Spleen (tissue), 11 donors: ENCODE measurements around the gene ZNF747. TPM values are rescaled to one million over a fixed set of nuclear protein-coding genes. Genes with fewer than 3 reads are reported as not detected.

Experiments used
- DNase-seq: peaks from one replicate; pipeline ENCODE4 v3.0.0-alpha.2; 2020
- H3K27ac ChIP-seq, 8 donors: fragments of 200-600 bp; sonication (generic) in 7 of 8; 1 replicate in 4 of 8; 2 replicates in 4 of 8; pipeline versions ENCODE4 v1.5.0 to v1.8.0; 2016 to 2021; ENCODE audit warnings: inconsistent platforms in 4 of 8, mild to moderate bottlenecking in 4 of 8, moderate library complexity in 1 of 8
- H3K27me3 ChIP-seq, 7 donors: fragments of 200-600 bp; sonication (generic) in 6 of 7; replicated peaks in 1 of 7; 1 replicate in 4 of 7; 2 replicates in 3 of 7; pipeline versions ENCODE4 v1.5.0 to v1.8.0; 2016 to 2021; ENCODE audit warnings: inconsistent platforms in 3 of 7, mild to moderate bottlenecking in 1 of 7
- H3K36me3 ChIP-seq, 6 donors: fragments of 200-600 bp; sonication (generic) in 5 of 6; 1 replicate in 4 of 6; 2 replicates in 2 of 6; pipeline versions ENCODE4 v1.5.0 to v1.8.0; 2016 to 2021; ENCODE audit warnings: inconsistent platforms in 2 of 6
- H3K4me1 ChIP-seq, 6 donors: fragments of 200-600 bp; sonication (generic) in 5 of 6; 1 replicate in 3 of 6; 2 replicates in 3 of 6; pipeline versions ENCODE4 v1.5.0 to v1.8.0; 2016 to 2021; ENCODE audit warnings: inconsistent platforms in 3 of 6
- H3K4me3 ChIP-seq, 8 donors: fragments of 200-600 bp; sonication (generic) in 7 of 8; 1 replicate in 4 of 8; 2 replicates in 4 of 8; pipeline versions ENCODE4 v1.5.0 to v1.8.0; 2016 to 2021; ENCODE audit warnings: inconsistent platforms in 4 of 8, mild to moderate bottlenecking in 4 of 8, moderate library complexity in 2 of 8
- H3K9me3 ChIP-seq, 8 donors: fragments of 200-600 bp; sonication (generic) in 7 of 8; 1 replicate in 4 of 8; 2 replicates in 4 of 8; pipeline versions ENCODE4 v1.5.0 to v1.8.0; 2016 to 2021; ENCODE audit warnings: inconsistent platforms in 4 of 8
- CTCF ChIP-seq, 11 experiments: fragments of 200-600 bp in 7 of 11; fragments of 450-650 bp in 4 of 11; sonication (generic) in 4 of 11; IDR thresholded peaks in 8 of 11; conservative IDR thresholded peaks in 3 of 11; 1 replicate in 7 of 11; 2 replicates in 4 of 11; pipeline versions ENCODE4 v1.4.0 to v1.8.0; 2016 to 2021; ENCODE audit warnings: antibody characterized with exemption in 11 of 11, inconsistent platforms in 4 of 11, mild to moderate bottlenecking in 1 of 11
- POLR2A ChIP-seq, 3 donors: fragments of 450-650 bp; IDR thresholded peaks; one replicate each; pipeline ENCODE4 v1.5.1; 2017; ENCODE audit warnings: antibody characterized with exemption in 3 of 3, mild to moderate bottlenecking in 1 of 3
- POLR2AphosphoS5 ChIP-seq, 3 donors: sonication (generic); formaldehyde crosslinking; IDR thresholded peaks; one replicate each; pipeline ENCODE4 v1.5.1; 2017; ENCODE audit warnings: antibody characterized with exemption in 3 of 3
- WGBS, 5 donors: extraction: QIAGEN DNeasy Blood & Tissue Kit in 3 of 5; methylation state at CpG; one replicate each; pipeline versions ENCODE4 v1.1.5 to v1.1.7; 2013 to 2018; 5-methylcytosine and 5-hydroxymethylcytosine counted together
- intact Hi-C: fragments of 100-400 bp; cut with DNase I; formaldehyde crosslinking; loops from one replicate; pipeline ENCODE4 v1.15.0; 2023; ENCODE audit warnings: low total_unique reads
- polyA plus RNA-seq, 3 donors: library from polyadenylated mRNA; stranded (reverse); fragments of 200-250 nt; gene quantifications; one replicate each; pipeline ENCODE4 v1.2.1, GENCODE V29; 2013
- total RNA-seq, 7 donors: library from RNA; depleted of rRNA in 3 of 7; stranded (reverse); fragments of >200 nt in 3 of 7; fragmentation: NEBNext Ultra II Directional in 4 of 7; extraction: Animal tissue kit (Norgen Biotek cat#: 25700) in 4 of 7; gene quantifications; one replicate each; pipeline versions ENCODE4 v1.1.0 to v1.2.1, GENCODE V29; 2016 to 2021
- donor health status: healthy with polysubstance abuse.
- donor health status: DM: no; HTN: no; CAD: no; lungs with moderate emphysema.
- donor health status: DM: no; HTN: no; CAD: no.
- donor health status: Bipolar disorder and iron deficiency.
- donor health status: healthy.
- donor health status: DM: no; HTN: no; CAD: no.
- donor health status: DM: yes; HTN: yes; CAD: no.

The ZNF747 gene
- total and polyA plus RNA-seq, 10 donors, result 5.9 to 16.1 (median 10.9) TPM

DNA sequence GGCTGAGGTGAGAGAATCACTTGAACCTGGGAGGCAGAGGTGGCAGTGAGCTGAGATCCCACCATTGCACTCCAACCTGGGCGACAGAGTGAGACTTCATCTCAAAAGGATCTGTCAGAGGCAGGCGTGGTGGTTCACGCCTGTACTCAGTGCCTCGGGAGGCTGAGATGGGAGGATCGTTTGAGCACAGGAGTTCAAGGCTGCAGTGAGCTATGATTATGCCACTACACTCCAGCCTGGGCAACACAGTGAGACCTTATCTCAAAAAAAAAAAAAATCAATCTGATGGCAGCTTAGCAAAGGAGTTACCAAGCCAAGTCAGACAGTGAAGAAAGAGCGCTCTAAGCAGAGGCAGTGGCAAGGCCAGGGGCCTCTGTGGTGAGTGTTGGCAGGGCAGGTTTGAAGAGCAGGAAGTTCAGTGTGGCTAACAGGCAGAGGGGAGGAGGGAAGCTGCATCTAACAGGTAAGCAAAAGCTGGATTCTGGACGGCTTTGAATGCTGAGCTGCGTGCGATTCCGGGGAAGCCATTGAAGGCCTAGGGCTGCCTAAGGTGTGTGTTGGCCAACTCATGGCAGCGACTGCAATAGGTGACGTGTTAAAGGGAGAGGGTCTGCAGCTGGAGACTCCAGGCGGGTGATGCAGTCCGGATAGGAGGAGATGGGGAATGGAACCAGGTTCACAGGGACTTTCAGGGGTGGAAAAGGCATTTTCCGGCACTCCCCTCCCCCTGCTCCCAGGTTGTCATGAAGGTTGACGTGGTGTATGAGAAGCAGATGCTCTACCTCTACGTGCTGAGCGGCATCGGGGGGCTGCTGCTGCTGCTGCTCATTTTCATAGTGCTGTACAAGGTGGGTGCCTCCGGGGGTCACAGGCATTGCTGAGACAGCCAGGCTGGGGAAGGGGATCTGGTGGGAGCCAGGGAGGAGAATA lies 15.3 kb downstream of the ZNF747 start:
- WGBS, 5 donors, result 90 to 93% (median 90%) methylated on average over 20 of the region's 20 CpGs
- no peak for TF ChIP-seq POLR2A (IDR thresholded peaks at IDR 0.05)
- TF ChIP-seq POLR2AphosphoS5 (IDR thresholded peaks at IDR 0.05), result peak in 1 of 3 donors; percentile 7
- no peak for TF ChIP-seq CTCF (IDR thresholded peaks at IDR 0.05 in 8 of 11, conservative IDR thresholded peaks at IDR 0.05 in 3 of 11)
- Histone ChIP-seq H3K4me3 (no peak overlapping the region), H3K27ac (no peak overlapping the region), H3K4me1 (peaks cover 0 to 8% (median under 1%) of the 10 kb centered on the region in 6 donors), H3K27me3 (no peaks in the 10 kb centered on the region), H3K9me3 (no peaks in the 10 kb centered on the region), H3K36me3 (peaks cover 0 to 86% (median 73%) of the 10 kb centered on the region in 6 donors)
- no peak for DNase-seq
- intact Hi-C loops, result loop anchor here (10.0 kb wide), 1 partner anchor 75 kb away; the partner anchor contains the start of gene SEPHS2

- H3K4me1 ChIP-seq, result no peaks in the 10 kb centered on the region
Measured at GRCh38 chr16:30518552-30518951, 16.1 kb downstream of the ZNF747 start.

GRCh38 chr16:30515275-30515674 lies 19.4 kb downstream of the ZNF747 start:
- H3K27me3 ChIP-seq, result no peaks in the 10 kb centered on the region
- no peak for TF ChIP-seq POLR2AphosphoS5 (IDR thresholded peaks at IDR 0.05)
- no peak for TF ChIP-seq CTCF (IDR thresholded peaks at IDR 0.05 in 8 of 11, conservative IDR thresholded peaks at IDR 0.05 in 3 of 11)
- 85 to 98% (median 88%) methylated on average over 2 of the region's 2 CpGs for whole genome bisulfite sequencing, 5 donors
- H3K4me3 ChIP-seq, result no peak overlapping the region
- no peak overlapping the region for H3K27ac ChIP-seq
- H3K36me3 ChIP-seq, result peaks cover 0 to 100% (median 96%) of the 10 kb centered on the region in 6 donors
- no peaks in the 10 kb centered on the region for H3K9me3 ChIP-seq
- no peaks in the 10 kb centered on the region for H3K4me1 ChIP-seq
- intact Hi-C loops, result no loop called here
- DNase-seq, result no peak

More at GRCh38 chr16:30518552-30518951, 16.1 kb downstream of the ZNF747 start:
- intact Hi-C loops, result no loop called here
- Histone ChIP-seq H3K27me3 (no peaks in the 10 kb centered on the region), H3K27ac (no peak overlapping the region), H3K36me3 (peaks cover 0 to 93% (median 79%) of the 10 kb centered on the region in 6 donors), H3K4me3 (no peak overlapping the region), H3K9me3 (no peaks in the 10 kb centered on the region)
- TF ChIP-seq POLR2A (IDR thresholded peaks at IDR 0.05), result no peak
- no peak for TF ChIP-seq POLR2AphosphoS5 (IDR thresholded peaks at IDR 0.05)
- no peak for TF ChIP-seq CTCF (IDR thresholded peaks at IDR 0.05 in 8 of 11, conservative IDR thresholded peaks at IDR 0.05 in 3 of 11)
- 86 to 95% (median 93%) methylated on average over 10 of the region's 10 CpGs for WGBS, 5 donors
- no peak for DNase-seq

DNA sequence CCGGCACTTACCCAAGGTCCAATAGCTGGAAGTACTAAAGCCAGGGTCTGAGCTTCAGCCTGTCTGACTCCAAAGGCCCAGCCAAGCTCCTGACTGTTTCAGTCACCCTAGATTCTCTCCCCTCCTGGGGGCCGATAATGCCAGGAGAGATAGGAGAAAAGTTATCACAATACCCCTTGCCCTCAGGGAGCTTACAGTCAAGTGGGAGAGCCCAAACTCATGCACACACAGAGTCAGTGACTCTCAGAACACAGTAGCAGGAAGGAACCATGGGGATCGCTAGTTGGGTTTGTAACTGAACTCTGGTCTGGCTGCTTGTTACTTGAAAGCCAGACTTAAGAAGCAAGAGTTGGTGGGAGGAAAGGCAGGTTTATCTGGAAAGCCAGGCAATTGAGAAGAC lies 23.1 kb downstream of the ZNF747 start:
- intact Hi-C loops, result no loop called here
- Histone ChIP-seq H3K27ac (no peak overlapping the region), H3K36me3 (peaks cover 0 to 100% (median 87%) of the 10 kb centered on the region in 6 donors), H3K4me1 (no peaks in the 10 kb centered on the region), H3K4me3 (no peak overlapping the region), H3K9me3 (no peaks in the 10 kb centered on the region), H3K27me3 (no peaks in the 10 kb centered on the region)
- no peak for DNase-seq
- WGBS, 5 donors, result 83 to 100% (median 97%) methylated on average over 1 to 3 of the region's 3 CpGs
- TF ChIP-seq POLR2AphosphoS5 (IDR thresholded peaks at IDR 0.05) (no peak), CTCF (IDR thresholded peaks at IDR 0.05 in 8 of 11, conservative IDR thresholded peaks at IDR 0.05 in 3 of 11) (no peak), POLR2A (IDR thresholded peaks at IDR 0.05) (no peak)
